Activated T-cell treated with anti-CD3 and anti-CD28 coated beads for 48 hours (primary cell): ENCODE data around the gene SLC38A10.
A peak's percentile ranks its signal among the peaks of the same experiment; 100 is the strongest.
"Not testable (repeated sequence)": the region's sequence is repeated elsewhere in the genome, so short reads cannot be mapped to it uniquely, and the experiment has no call there.

Experiments used
- DNase-seq: peaks from one replicate; pipeline ENCODE4 v3.0.0-alpha.2; 2020; ENCODE audit warnings: low read depth

Gene SLC38A10

GRCh38 chr17:81312624-81313325 is 17.7 kb upstream of the SLC38A10 start:
- no peak for DNase-seq

GRCh38 chr17:81311946-81312345 is 16.8 kb upstream of the SLC38A10 start:
- no peak for DNase-seq

GRCh38 chr17:81310949-81311550 is 15.9 kb upstream of the SLC38A10 start:
- no peak for DNase-seq

- no peak for DNase-seq
Measured at GRCh38 chr17:81309859-81310839, 15.0 kb upstream of the SLC38A10 start.

- peak; percentile 30 for DNase-seq
Measured at GRCh38 chr17:81309140-81309858, 14.2 kb upstream of the SLC38A10 start.

- DNase-seq: not testable (repeated sequence)
Measured at GRCh38 chr17:81308784-81309139, 13.7 kb upstream of the SLC38A10 start.

GRCh38 chr17:81307636-81308560 is 12.8 kb upstream of the SLC38A10 start:
- no peak for DNase-seq

- no peak for DNase-seq
Measured at GRCh38 chr17:81306898-81307510, 11.9 kb upstream of the SLC38A10 start.

- DNase-seq: no peak
Measured at GRCh38 chr17:81306491-81306890, 11.4 kb upstream of the SLC38A10 start.

GRCh38 chr17:81305051-81305630 is 10.0 kb upstream of the SLC38A10 start:
- DNase-seq: no peak

- no peak for DNase-seq
Measured at GRCh38 chr17:81304196-81305015, 9.3 kb upstream of the SLC38A10 start.

GRCh38 chr17:81303385-81303784 is 8.3 kb upstream of the SLC38A10 start:
- DNase-seq: no peak

- no peak for DNase-seq
Measured at GRCh38 chr17:81302861-81303333, 7.8 kb upstream of the SLC38A10 start.

GRCh38 chr17:81302324-81302723 is 7.2 kb upstream of the SLC38A10 start:
- no peak for DNase-seq

GRCh38 chr17:81301195-81302144 is 6.4 kb upstream of the SLC38A10 start:
- DNase-seq: no peak

- no peak for DNase-seq
Measured at GRCh38 chr17:81300586-81301155, 5.6 kb upstream of the SLC38A10 start.

- no peak for DNase-seq
Measured at GRCh38 chr17:81299846-81300585, 4.9 kb upstream of the SLC38A10 start.
